ENCODE data around the gene FAM222A.

The FAM222A gene

DNA sequence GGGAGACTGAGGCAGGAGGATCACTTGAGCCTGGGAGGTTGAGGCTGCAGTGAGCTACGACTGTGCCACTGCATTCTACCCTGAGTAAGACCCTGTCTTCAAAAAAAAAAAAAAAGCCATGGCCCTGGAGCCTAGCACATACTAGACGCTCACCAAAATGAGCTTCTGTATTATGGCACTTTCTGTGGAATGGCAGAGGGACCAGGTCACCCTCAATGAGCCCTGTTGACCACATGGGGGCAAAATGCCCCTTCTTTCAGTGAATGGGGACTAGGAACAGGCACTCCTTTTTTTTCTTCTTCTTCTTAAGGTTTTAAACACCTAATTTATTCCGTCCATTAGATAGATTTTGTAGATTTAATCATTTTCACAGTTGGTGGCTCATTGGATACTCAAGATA lies 50.5 kb downstream of the FAM222A start:
- H3K4me1 ChIP-seq (ENCODE audit: insufficient read depth, insufficient read length), result peaks cover 33% of the 10 kb centered on the region
- no peak for TF ChIP-seq ZNF274 (IDR thresholded peaks at IDR 0.05; ENCODE audit: low read depth, low read length)
- no peak for TF ChIP-seq YY1 (IDR thresholded peaks at IDR 0.05; ENCODE audit: insufficient read depth, insufficient read length)
- TF ChIP-seq SUZ12 (IDR thresholded peaks at IDR 0.05; ENCODE audit: extremely low read depth, insufficient read depth, insufficient read length), result no peak
- no peak overlapping the region for H3K9ac ChIP-seq (ENCODE audit: insufficient read length, low read depth)
- no peak overlapping the region for H3K4me3 ChIP-seq (ENCODE audit: insufficient read length, low read depth)
- no peak for DNase-seq (ENCODE audit: low read depth, low spot score)
- H3K27me3 ChIP-seq (ENCODE audit: insufficient read depth, insufficient read length), result no peaks in the 10 kb centered on the region
- no peaks in the 10 kb centered on the region for H3K9me3 ChIP-seq (ENCODE audit: insufficient read depth, low read length)
- peaks cover 7% of the 10 kb centered on the region for H3K36me3 ChIP-seq (ENCODE audit: insufficient read depth, insufficient read length, low read length)

DNA sequence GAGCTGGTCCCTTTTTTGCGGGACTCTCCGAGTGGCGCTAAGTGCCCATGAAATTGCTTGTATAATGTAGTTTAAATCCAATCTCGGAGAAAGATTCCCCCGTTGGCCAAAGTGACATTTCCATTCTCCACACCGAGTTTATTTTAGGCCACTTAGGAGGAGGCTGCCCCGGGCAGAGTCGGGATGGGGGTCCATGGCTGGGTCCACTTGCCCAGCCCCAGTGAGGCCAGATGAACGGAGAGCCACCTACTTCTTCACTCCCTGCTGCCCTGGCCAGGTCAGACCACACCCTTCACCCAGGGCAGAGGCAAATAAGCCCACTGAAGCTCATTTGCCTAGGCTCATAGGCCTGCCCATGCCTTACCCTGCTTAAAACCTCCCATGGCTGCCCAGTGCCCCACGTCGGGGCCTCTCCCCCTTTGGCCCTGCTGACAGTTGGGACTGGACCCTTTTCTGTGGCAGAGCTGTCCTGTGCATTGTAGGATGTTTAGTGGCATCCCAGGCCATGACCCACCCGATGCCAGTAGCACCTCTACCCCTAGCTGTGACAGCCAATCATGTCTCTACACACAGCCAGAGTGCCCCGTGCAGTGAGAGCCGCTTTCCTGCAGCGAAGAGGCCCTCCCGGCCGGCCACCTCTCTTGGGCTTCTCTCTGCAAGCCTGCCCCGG lies 51.3 kb downstream of the FAM222A start:
- Histone ChIP-seq H3K27me3 (ENCODE audit: insufficient read depth, insufficient read length) (no peaks in the 10 kb centered on the region), H3K4me1 (ENCODE audit: insufficient read depth, insufficient read length) (peaks cover 28% of the 10 kb centered on the region), H3K9me3 (ENCODE audit: insufficient read depth, low read length) (no peaks in the 10 kb centered on the region), H3K36me3 (ENCODE audit: insufficient read depth, insufficient read length, low read length) (peaks cover 7% of the 10 kb centered on the region), H3K9ac (ENCODE audit: insufficient read length, low read depth) (no peak overlapping the region), H3K4me3 (ENCODE audit: insufficient read length, low read depth) (no peak overlapping the region)
- no peak for DNase-seq (ENCODE audit: low read depth, low spot score)
- TF ChIP-seq YY1 (IDR thresholded peaks at IDR 0.05; ENCODE audit: insufficient read depth, insufficient read length) (no peak), SUZ12 (IDR thresholded peaks at IDR 0.05; ENCODE audit: extremely low read depth, insufficient read depth, insufficient read length) (no peak), ZNF274 (IDR thresholded peaks at IDR 0.05; ENCODE audit: low read depth, low read length) (no peak)

DNA sequence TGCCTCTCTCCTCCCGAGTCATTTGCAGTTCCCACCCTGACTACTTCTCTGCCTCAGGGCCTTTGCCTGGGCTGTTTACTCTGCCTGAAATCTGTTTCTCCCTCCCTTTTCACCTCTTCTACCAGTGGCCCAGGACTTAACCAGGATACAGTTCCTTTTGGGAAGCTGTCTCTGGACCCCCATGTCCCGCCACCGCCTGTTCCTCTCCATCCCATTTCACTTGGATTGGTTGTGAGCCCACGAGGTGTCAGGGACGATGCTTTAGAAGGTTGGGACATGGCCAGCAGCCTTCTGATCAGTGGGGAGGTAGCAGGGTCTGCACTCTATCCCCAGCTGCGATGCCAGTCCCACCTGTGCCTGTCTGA lies 51.8 kb downstream of the FAM222A start:
- peaks cover 24% of the 10 kb centered on the region for H3K4me1 ChIP-seq (ENCODE audit: insufficient read depth, insufficient read length)
- DNase-seq (ENCODE audit: low read depth, low spot score), result no peak
- TF ChIP-seq ZNF274 (IDR thresholded peaks at IDR 0.05; ENCODE audit: low read depth, low read length), result no peak
- TF ChIP-seq SUZ12 (IDR thresholded peaks at IDR 0.05; ENCODE audit: extremely low read depth, insufficient read depth, insufficient read length), result no peak
- no peak for TF ChIP-seq YY1 (IDR thresholded peaks at IDR 0.05; ENCODE audit: insufficient read depth, insufficient read length)

DNA sequence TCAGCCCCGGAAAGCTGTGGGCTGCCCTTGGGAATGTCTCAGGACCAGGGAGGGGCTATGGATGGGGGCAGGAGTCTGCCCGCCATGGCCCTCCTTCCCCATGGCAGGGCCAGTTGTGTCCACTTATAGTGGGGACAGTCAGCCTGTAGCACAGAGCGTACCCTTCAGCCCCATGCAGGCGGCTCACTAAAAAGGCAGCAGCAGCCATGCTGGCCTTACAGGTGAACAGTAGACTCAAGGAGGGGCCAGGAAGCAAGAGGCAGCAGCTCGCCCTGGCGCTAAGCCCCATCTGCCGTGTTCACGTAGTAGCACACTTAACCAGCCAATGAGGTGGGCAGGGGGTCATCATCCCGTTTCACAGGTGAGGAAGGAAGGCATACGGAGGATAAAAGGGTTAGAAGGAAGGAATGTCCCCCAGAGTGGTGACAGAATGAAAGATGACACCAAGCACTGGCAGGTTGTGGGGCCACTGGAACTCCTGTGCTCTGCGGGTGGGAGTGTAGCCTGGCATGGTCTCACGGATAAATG lies 52.7 kb downstream of the FAM222A start:
- Histone ChIP-seq H3K36me3 (ENCODE audit: insufficient read depth, insufficient read length, low read length) (peaks cover 7% of the 10 kb centered on the region), H3K4me1 (ENCODE audit: insufficient read depth, insufficient read length) (peaks cover 16% of the 10 kb centered on the region), H3K9me3 (ENCODE audit: insufficient read depth, low read length) (no peaks in the 10 kb centered on the region), H3K4me3 (ENCODE audit: insufficient read length, low read depth) (no peak overlapping the region), H3K27me3 (ENCODE audit: insufficient read depth, insufficient read length) (no peaks in the 10 kb centered on the region), H3K9ac (ENCODE audit: insufficient read length, low read depth) (no peak overlapping the region)
- no peak for DNase-seq (ENCODE audit: low read depth, low spot score)
- TF ChIP-seq ZNF274 (IDR thresholded peaks at IDR 0.05; ENCODE audit: low read depth, low read length) (no peak), YY1 (IDR thresholded peaks at IDR 0.05; ENCODE audit: insufficient read depth, insufficient read length) (no peak)

More for the DNA sequence above, 51.8 kb downstream of the FAM222A start:
- no peak overlapping the region for H3K9ac ChIP-seq (ENCODE audit: insufficient read length, low read depth)
- H3K9me3 ChIP-seq (ENCODE audit: insufficient read depth, low read length), result no peaks in the 10 kb centered on the region
- no peaks in the 10 kb centered on the region for H3K27me3 ChIP-seq (ENCODE audit: insufficient read depth, insufficient read length)
- H3K4me3 ChIP-seq (ENCODE audit: insufficient read length, low read depth), result no peak overlapping the region
- H3K36me3 ChIP-seq (ENCODE audit: insufficient read depth, insufficient read length, low read length), result peaks cover 7% of the 10 kb centered on the region

DNA sequence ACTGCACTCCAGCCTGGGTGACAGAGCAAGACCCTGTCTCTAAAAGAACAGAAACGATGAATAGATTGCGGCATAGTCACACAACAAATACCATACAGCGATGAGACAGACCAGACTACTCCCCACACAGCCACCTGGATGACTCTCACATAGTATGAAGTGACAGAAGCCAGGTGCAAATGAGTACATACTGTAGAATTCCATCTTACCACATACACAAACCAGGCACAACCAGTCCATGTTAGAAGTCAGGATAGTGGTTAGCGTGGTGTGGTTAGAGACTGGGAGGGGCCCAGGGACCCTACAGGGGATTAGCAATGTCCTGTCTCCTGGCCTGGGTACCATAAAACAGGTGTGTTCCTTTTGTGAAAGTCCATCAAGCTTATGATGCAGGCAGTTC lies 53.8 kb downstream of the FAM222A start:
- no peaks in the 10 kb centered on the region for H3K27me3 ChIP-seq (ENCODE audit: insufficient read depth, insufficient read length)
- no peaks in the 10 kb centered on the region for H3K9me3 ChIP-seq (ENCODE audit: insufficient read depth, low read length)
- DNase-seq (ENCODE audit: low read depth, low spot score), result no peak
- no peak for TF ChIP-seq YY1 (IDR thresholded peaks at IDR 0.05; ENCODE audit: insufficient read depth, insufficient read length)
- TF ChIP-seq ZNF274 (IDR thresholded peaks at IDR 0.05; ENCODE audit: low read depth, low read length), result no peak
- TF ChIP-seq SUZ12 (IDR thresholded peaks at IDR 0.05; ENCODE audit: extremely low read depth, insufficient read depth, insufficient read length), result no peak
- peaks cover 19% of the 10 kb centered on the region for H3K4me1 ChIP-seq (ENCODE audit: insufficient read depth, insufficient read length)
- peaks cover 6% of the 10 kb centered on the region for H3K36me3 ChIP-seq (ENCODE audit: insufficient read depth, insufficient read length, low read length)
- H3K9ac ChIP-seq (ENCODE audit: insufficient read length, low read depth), result no peak overlapping the region
- H3K4me3 ChIP-seq (ENCODE audit: insufficient read length, low read depth), result no peak overlapping the region

DNA sequence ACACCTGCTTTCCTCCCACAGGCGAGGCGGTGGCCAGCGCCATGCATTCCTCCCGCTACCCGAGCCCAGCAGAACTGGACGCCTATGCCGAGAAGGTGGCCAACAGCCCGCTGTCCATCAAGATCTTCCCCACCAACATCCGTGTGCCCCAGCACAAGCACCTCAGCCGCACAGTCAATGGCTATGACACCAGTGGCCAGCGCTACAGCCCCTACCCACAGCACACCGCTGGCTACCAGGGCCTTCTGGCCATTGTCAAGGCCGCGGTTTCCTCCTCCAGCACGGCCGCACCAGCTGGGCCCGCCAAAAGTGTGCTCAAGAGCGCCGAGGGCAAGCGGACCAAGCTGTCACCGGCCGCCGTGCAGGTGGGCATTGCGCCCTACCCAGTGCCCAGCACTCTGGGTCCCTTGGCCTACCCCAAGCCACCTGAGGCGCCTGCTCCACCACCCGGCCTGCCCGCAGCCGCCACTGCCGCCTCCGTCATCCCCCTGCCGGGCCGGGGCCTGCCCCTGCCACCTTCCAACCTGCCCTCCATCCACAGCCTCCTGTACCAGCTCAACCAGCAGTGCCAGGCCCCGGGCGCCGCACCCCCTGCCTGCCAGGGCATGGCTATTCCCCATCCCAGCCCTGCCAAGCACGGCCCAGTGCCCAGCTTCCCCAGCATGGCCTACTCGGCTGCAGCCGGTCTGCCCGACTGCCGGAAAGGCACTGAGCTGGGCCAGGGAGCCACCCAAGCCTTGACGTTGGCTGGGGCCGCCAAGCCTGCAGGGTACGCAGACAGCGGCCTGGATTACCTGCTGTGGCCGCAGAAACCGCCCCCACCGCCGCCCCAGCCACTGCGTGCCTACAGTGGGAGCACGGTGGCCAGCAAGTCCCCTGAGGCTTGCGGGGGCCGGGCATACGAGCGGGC lies 54.6 kb downstream of the FAM222A start:
- H3K36me3 ChIP-seq (ENCODE audit: insufficient read depth, insufficient read length, low read length), result peaks cover 5% of the 10 kb centered on the region

More for the DNA sequence above, 54.6 kb downstream of the FAM222A start:
- H3K27me3 ChIP-seq (ENCODE audit: insufficient read depth, insufficient read length), result no peaks in the 10 kb centered on the region
- DNase-seq (ENCODE audit: low read depth, low spot score), result no peak
- no peak overlapping the region for H3K9ac ChIP-seq (ENCODE audit: insufficient read length, low read depth)
- H3K9me3 ChIP-seq (ENCODE audit: insufficient read depth, low read length), result no peaks in the 10 kb centered on the region
- no peak for TF ChIP-seq ZNF274 (IDR thresholded peaks at IDR 0.05; ENCODE audit: low read depth, low read length)
- no peak for TF ChIP-seq SUZ12 (IDR thresholded peaks at IDR 0.05; ENCODE audit: extremely low read depth, insufficient read depth, insufficient read length)
- no peak overlapping the region for H3K4me3 ChIP-seq (ENCODE audit: insufficient read length, low read depth)
- peaks cover 15% of the 10 kb centered on the region for H3K4me1 ChIP-seq (ENCODE audit: insufficient read depth, insufficient read length)

All from NT2/D1 (cell line).